ENCODE data around the gene MAP3K2. TPM values are rescaled to one million over a fixed set of nuclear protein-coding genes. Genes with fewer than 3 reads are reported as not detected.

Gene MAP3K2
- total RNA-seq, 4 donors from 2014 or later = 84.8 to 118 (median 92.8) TPM

DNA sequence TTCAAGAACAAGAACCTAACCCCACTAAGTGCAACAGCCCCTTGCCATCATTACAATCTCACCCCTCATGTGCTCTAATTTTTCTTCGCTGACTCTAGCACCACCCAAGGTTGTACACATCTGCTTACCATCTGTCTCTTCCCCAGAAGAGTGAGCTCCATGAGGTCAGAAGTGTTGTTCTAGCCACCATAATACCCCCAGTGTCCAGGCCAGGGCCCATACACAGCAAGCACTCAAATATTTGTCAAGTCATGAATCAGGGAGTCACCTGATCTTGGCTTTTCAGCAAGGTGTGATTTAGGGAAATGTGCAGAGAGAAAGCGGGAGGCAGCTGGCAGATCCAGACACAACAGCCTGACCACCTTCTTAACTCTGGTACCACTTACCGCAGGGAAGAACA lies 99.5 kb downstream of the MAP3K2 start:
- Histone ChIP-seq H3K4me3 (replicated peaks in 1 of 3) (no peak overlapping the region), H3K27ac (no peak overlapping the region), H3K4me1 (peaks cover 0 to 3% of the 10 kb centered on the region in 2 donors), H3K9me3 (no peaks in the 10 kb centered on the region), H3K36me3 (peaks cover 73 to 76% of the 10 kb centered on the region in 2 donors), H3K27me3 (no peaks in the 10 kb centered on the region)
- intact Hi-C loops (cut with DNase I) = no loop called here
- WGBS, 2 donors = 93 to 99% methylated on average over 3 of the region's 3 CpGs
- no peak for TF ChIP-seq POLR2A (IDR thresholded peaks at IDR 0.05)
- DNase-seq = no peak

DNA sequence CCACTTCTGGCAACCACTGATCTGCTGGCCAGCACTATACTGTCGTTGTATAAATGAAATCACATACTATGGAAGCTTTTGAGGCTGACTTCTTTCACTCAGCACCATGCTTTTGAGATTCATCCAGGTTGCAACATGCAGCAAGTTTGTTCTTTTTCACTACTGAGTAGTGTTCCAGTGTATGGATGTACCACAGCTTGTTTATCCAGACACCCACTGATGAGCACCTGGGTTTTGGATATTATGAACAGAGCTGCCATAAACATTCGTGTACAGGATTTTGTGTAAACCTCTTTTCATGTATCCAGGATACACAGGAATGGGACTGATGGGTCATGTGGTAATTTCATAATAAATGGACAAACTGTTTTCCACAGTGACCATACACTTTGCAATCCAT lies 104.5 kb downstream of the MAP3K2 start:
- DNase-seq = no peak
- Histone ChIP-seq H3K4me1 (no peaks in the 10 kb centered on the region), H3K9me3 (no peaks in the 10 kb centered on the region), H3K27me3 (no peaks in the 10 kb centered on the region), H3K36me3 (peaks cover 66% of the 10 kb centered on the region in 2 donors), H3K4me3 (replicated peaks in 1 of 3) (no peak overlapping the region), H3K27ac (no peak overlapping the region)
- intact Hi-C loops (cut with DNase I) = no loop called here
- 97 to 98% methylated on average over 2 of the region's 2 CpGs for WGBS, 2 donors
- TF ChIP-seq POLR2A (IDR thresholded peaks at IDR 0.05) = no peak
- TF ChIP-seq, protein P1, sequence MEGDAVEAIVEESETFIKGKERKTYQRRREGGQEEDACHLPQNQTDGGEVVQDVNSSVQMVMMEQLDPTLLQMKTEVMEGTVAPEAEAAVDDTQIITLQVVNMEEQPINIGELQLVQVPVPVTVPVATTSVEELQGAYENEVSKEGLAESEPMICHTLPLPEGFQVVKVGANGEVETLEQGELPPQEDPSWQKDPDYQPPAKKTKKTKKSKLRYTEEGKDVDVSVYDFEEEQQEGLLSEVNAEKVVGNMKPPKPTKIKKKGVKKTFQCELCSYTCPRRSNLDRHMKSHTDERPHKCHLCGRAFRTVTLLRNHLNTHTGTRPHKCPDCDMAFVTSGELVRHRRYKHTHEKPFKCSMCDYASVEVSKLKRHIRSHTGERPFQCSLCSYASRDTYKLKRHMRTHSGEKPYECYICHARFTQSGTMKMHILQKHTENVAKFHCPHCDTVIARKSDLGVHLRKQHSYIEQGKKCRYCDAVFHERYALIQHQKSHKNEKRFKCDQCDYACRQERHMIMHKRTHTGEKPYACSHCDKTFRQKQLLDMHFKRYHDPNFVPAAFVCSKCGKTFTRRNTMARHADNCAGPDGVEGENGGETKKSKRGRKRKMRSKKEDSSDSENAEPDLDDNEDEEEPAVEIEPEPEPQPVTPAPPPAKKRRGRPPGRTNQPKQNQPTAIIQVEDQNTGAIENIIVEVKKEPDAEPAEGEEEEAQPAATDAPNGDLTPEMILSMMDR (IDR thresholded peaks at IDR 0.05) = no peak

DNA sequence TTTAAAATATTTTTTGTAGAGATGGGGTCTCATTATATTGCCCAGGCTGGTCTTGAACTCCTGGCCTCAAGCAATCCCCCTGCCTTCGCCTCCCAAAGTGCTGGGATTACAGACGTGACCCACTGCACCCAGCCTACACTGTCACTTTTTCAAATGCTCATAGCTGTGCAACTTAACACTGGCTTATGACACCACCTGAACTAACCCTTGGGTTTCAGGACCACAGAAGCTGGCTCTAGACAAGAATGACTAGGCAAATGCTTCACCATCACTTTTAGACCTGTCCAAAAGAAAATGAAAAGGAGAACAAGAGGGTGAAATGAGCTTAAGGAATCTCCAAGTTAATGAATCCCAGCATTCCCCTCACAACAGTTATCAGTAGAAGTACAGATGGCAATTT lies 107.1 kb downstream of the MAP3K2 start:
- intact Hi-C loops (cut with DNase I) = no loop called here
- Histone ChIP-seq H3K27me3 (no peaks in the 10 kb centered on the region), H3K9me3 (no peaks in the 10 kb centered on the region), H3K4me3 (replicated peaks in 1 of 3) (no peak overlapping the region), H3K4me1 (no peaks in the 10 kb centered on the region), H3K27ac (no peak overlapping the region), H3K36me3 (peaks cover 55 to 64% of the 10 kb centered on the region in 2 donors)
- TF ChIP-seq POLR2A (IDR thresholded peaks at IDR 0.05) = no peak
- WGBS, 2 donors = 87 to 92% methylated on average over 2 of the region's 2 CpGs
- no peak for DNase-seq

DNA sequence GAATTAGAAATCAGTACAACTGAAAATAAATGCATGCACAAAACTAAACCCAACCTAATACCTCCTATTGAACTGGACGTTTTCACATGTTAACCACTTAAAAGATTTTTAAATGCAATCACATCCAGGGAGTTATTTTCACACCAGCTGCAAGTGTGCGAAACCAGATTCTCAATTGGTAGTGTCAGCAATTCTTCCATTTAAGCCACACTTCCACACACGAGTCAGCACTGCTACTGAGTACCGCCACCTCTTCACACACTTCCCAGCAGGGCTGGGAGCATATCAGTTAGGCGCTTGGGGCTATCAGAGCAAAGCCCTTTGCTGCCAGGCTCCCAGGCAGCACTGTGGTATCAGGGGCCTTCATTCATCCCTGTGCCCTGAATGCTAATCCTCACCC lies 108.0 kb downstream of the MAP3K2 start:
- H3K9me3 ChIP-seq = no peaks in the 10 kb centered on the region
- intact Hi-C loops (cut with DNase I) = loop anchor here (10.0 kb wide), 1 partner anchor 205 kb away; no protein-coding TSS in a partner anchor
- WGBS, 2 donors = 86 to 91% methylated on average over 5 of the region's 5 CpGs
- no peak for DNase-seq
- H3K36me3 ChIP-seq = peaks cover 56 to 60% of the 10 kb centered on the region in 2 donors
- H3K4me1 ChIP-seq = no peaks in the 10 kb centered on the region
- H3K4me3 ChIP-seq (replicated peaks in 1 of 3) = no peak overlapping the region
- H3K27me3 ChIP-seq = no peaks in the 10 kb centered on the region
- TF ChIP-seq, protein P1 (IDR thresholded peaks at IDR 0.05) = no peak
- TF ChIP-seq POLR2A (IDR thresholded peaks at IDR 0.05) = no peak
- no peak overlapping the region for H3K27ac ChIP-seq

DNA sequence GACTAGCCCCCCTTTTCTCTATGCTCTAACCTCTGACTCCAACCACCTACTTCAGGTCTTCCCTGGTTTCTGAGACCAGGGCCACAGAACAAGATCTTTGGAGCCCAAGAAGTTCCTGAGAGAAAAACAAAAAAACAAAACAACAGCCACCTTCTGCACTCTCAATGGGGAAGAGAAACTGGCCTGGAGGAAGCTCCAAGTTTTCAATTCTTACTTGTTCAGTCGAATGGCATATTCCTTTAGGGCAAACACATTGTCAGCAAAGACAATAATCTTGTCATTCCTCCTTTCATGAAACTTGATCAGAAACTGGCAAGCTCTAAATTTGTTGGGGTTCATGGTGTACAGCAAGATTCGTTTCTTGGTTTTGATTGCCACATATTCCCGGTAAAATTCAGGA lies 108.8 kb downstream of the MAP3K2 start:
- no peak overlapping the region for H3K4me3 ChIP-seq (replicated peaks in 1 of 3)
- no peak overlapping the region for H3K27ac ChIP-seq
- DNase-seq = no peak
- no peak for TF ChIP-seq POLR2A (IDR thresholded peaks at IDR 0.05)
- TF ChIP-seq, protein P1 (IDR thresholded peaks at IDR 0.05) = no peak
- peaks cover 54 to 60% of the 10 kb centered on the region in 2 donors for H3K36me3 ChIP-seq
- H3K9me3 ChIP-seq = no peaks in the 10 kb centered on the region
- 82 to 89% methylated on average over 3 of the region's 3 CpGs for WGBS, 2 donors
- intact Hi-C loops (cut with DNase I) = loop anchor here (10.0 kb wide), 1 partner anchor 204 kb away; no protein-coding TSS in a partner anchor
- H3K4me1 ChIP-seq = no peaks in the 10 kb centered on the region
- no peaks in the 10 kb centered on the region for H3K27me3 ChIP-seq

DNA sequence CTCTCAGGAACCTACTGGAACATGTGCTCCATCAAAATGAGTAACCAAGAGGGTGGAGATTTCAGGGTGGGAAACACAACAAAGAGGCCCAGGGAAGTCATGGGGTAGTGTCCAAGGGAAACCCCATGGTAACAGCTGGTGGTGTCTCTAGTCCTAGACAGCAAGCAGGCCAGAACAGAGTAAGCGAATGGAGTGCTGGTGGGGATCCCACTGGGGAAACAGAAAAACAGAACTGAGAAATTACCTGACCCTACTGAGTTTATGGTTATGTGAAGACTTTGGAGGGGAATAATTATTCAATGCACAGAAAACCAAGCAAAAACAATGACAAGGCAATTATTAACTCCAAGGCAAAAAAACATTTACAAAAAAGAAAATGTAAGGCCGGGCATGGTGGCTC lies 110.7 kb downstream of the MAP3K2 start:
- Histone ChIP-seq H3K27ac (no peak overlapping the region), H3K27me3 (no peaks in the 10 kb centered on the region), H3K36me3 (peaks cover 57 to 71% of the 10 kb centered on the region in 2 donors), H3K4me1 (no peaks in the 10 kb centered on the region), H3K4me3 (replicated peaks in 1 of 3) (no peak overlapping the region), H3K9me3 (no peaks in the 10 kb centered on the region)
- TF ChIP-seq, protein P1 (IDR thresholded peaks at IDR 0.05) = no peak
- no peak for TF ChIP-seq POLR2A (IDR thresholded peaks at IDR 0.05)
- WGBS, 2 donors = 96 to 97% methylated on average over 2 of the region's 2 CpGs
- no peak for DNase-seq
- intact Hi-C loops (cut with DNase I) = loop anchor here (10.0 kb wide), 1 partner anchor 202 kb away; no protein-coding TSS in a partner anchor

Data from thyroid gland (tissue), 4 donors.